ENCODE results near the gene HOXA2. TPM values are rescaled to one million over a fixed set of nuclear protein-coding genes. Genes with fewer than 3 reads are reported as not detected.

Gene HOXA2
- total and polyA plus RNA-seq, 4 donors = 0.44 to 3.4 (median 1.5) TPM

DNA sequence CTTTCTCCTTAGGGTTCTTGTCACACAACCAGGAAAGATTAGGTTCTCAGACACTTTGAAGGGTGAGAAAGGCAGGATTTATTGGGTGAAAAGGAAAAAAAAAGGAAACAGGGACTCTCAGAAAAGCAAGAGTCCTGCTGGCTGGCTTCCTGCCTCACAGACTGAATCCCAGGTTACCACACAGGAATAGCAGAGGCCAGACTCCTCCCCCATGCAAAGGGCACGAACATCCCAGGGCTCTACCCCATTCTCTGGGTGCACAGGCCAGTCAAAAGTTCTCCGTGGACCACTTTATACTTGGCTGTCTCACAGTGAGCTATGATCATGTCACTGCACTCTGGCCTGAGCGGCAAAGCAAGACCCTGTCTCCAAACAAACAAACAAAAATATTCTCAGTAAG is 49.3 kb downstream of the HOXA2 start:
- H3K4me1 ChIP-seq (ENCODE audit: control insufficient read depth in 5 of 5, insufficient read depth in 5 of 5, low read length in 5 of 5) = peaks cover 0 to 7% (median 0%) of the 10 kb centered on the region in 5 donors
- H3K36me3 ChIP-seq (ENCODE audit: control insufficient read depth in 4 of 4, insufficient read depth in 4 of 4, low read length in 4 of 4) = no peaks in the 10 kb centered on the region
- ATAC-seq (ENCODE audit: insufficient read depth, low FRiP score) (no peak), DNase-seq (no peak)
- peaks cover 0 to 4% (median 0%) of the 10 kb centered on the region in 3 donors for H3K27me3 ChIP-seq (ENCODE audit: control insufficient read depth in 3 of 3, insufficient read depth in 3 of 3, low read length in 2 of 3)
- WGBS, 2 donors = 58 to 64% methylated on average over 3 of the region's 3 CpGs
- no peak overlapping the region for H3K9ac ChIP-seq (ENCODE audit: insufficient read depth in 1 of 2, low read length in 2 of 2)
- H3K4me3 ChIP-seq = no peak overlapping the region
- H3K9me3 ChIP-seq (ENCODE audit: control insufficient read depth in 4 of 4, insufficient read depth in 3 of 4, low read length in 3 of 4) = no peaks in the 10 kb centered on the region
- TF ChIP-seq CTCF (IDR thresholded peaks at IDR 0.05; ENCODE audit: control extremely low read depth, extremely low read depth) = no peak
- H3K27ac ChIP-seq (ENCODE audit: low read depth in 1 of 2, low read length in 1 of 2) = no peak overlapping the region

DNA sequence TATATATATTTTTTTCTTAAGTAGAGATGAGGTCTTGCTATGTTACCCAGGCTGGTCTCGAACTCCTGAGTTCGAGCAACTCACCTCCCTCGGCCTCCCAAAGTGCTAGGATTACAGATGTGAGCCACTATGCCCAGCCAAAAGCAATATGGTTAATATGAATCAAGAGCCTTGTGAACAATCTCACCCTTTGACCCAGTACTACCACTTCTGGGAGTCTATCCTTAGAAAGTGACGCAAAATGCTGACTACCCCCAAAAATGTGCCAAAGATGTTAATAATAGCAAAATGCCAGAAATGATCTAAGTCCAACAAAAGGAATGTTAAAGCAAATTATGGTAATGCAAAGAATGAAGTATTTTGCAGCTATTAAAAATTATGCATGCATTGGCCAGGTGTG is 51.0 kb downstream of the HOXA2 start:
- ATAC-seq (ENCODE audit: insufficient read depth, low FRiP score) (no peak), DNase-seq (no peak)
- H3K9me3 ChIP-seq (ENCODE audit: control insufficient read depth in 4 of 4, insufficient read depth in 3 of 4, low read length in 3 of 4) = no peaks in the 10 kb centered on the region
- H3K36me3 ChIP-seq (ENCODE audit: control insufficient read depth in 4 of 4, insufficient read depth in 4 of 4, low read length in 4 of 4) = no peaks in the 10 kb centered on the region
- no peak overlapping the region for H3K27ac ChIP-seq (ENCODE audit: low read depth in 1 of 2, low read length in 1 of 2)
- H3K4me1 ChIP-seq (ENCODE audit: control insufficient read depth in 5 of 5, insufficient read depth in 5 of 5, low read length in 5 of 5) = peaks cover 0 to 7% (median 0%) of the 10 kb centered on the region in 5 donors
- H3K27me3 ChIP-seq (ENCODE audit: control insufficient read depth in 3 of 3, insufficient read depth in 3 of 3, low read length in 2 of 3) = peaks cover 0 to 4% (median 0%) of the 10 kb centered on the region in 3 donors
- no peak overlapping the region for H3K9ac ChIP-seq (ENCODE audit: insufficient read depth in 1 of 2, low read length in 2 of 2)
- 88 to 94% methylated on average over 4 of the region's 4 CpGs for WGBS, 2 donors
- no peak for TF ChIP-seq CTCF (IDR thresholded peaks at IDR 0.05; ENCODE audit: control extremely low read depth, extremely low read depth)
- no peak overlapping the region for H3K4me3 ChIP-seq

Small RNA genes within 50 kb of the gene (small RNA-seq; reads per million reads assigned to genes)
- gene AC004080.5 (ENCODE audit: low replicate concordance) (not detected), gene RF01977 (ENCODE audit: low replicate concordance) (not detected)

Other genes with a start within 250 kb of the HOXA2 start
- 10 to 100 TPM; 37.7 to 40.1 TPM for gene SKAP2, start 238.1 kb downstream of the HOXA2 start, total RNA-seq
- 10 to 100 TPM in 1 of 2 donors, 1 to 10 TPM in 1; 9.2 to 33.9 TPM for gene SKAP2, start 238.1 kb downstream of the HOXA2 start, polyA plus RNA-seq
- under 1 TPM; 0.31 to 0.37 TPM for gene HOXA1, start 6.7 kb downstream of the HOXA2 start, total RNA-seq
- gene HOXA1, start 6.7 kb downstream of the HOXA2 start, polyA plus RNA-seq = under 1 TPM; 0.06 to 0.33 TPM
- 1 to 10 TPM; 2.7 to 4.4 TPM for gene HOXA4, start 28.1 kb upstream of the HOXA2 start, total RNA-seq
- 1 to 10 TPM; 3.8 to 6.0 TPM for gene HOXA4, start 28.1 kb upstream of the HOXA2 start, polyA plus RNA-seq
- 10 to 100 TPM; 20.9 to 61.9 TPM for gene HOXA5, start 41.0 kb upstream of the HOXA2 start, total RNA-seq
- gene HOXA5, start 41.0 kb upstream of the HOXA2 start, polyA plus RNA-seq = 1 to 10 TPM; 9.2 to 9.5 TPM
- 1 to 10 TPM; 4.7 to 7.7 TPM for gene HOXA6, start 45.1 kb upstream of the HOXA2 start, total RNA-seq
- gene HOXA6, start 45.1 kb upstream of the HOXA2 start, polyA plus RNA-seq = under 1 TPM; 0.49 to 0.94 TPM
- gene HOXA3, start 49.9 kb upstream of the HOXA2 start, total RNA-seq = 10 to 100 TPM; 10.3 to 10.7 TPM
- gene HOXA3, start 49.9 kb upstream of the HOXA2 start, polyA plus RNA-seq = 1 to 10 TPM; 1.9 to 2.3 TPM
- 1 to 10 TPM; 1.1 to 2.2 TPM for gene HOXA7, start 54.0 kb upstream of the HOXA2 start, total RNA-seq
- 1 to 10 TPM; 1.0 to 1.7 TPM for gene HOXA7, start 54.0 kb upstream of the HOXA2 start, polyA plus RNA-seq
- under 1 TPM; 0.11 to 0.46 TPM for gene HOXA9, start 62.9 kb upstream of the HOXA2 start, total RNA-seq
- under 1 TPM; 0.40 to 0.85 TPM for gene HOXA9, start 62.9 kb upstream of the HOXA2 start, polyA plus RNA-seq
- under 1 TPM in 1 of 2 donors, not detected in 1; 0.21 TPM for gene HOXA10, start 71.6 kb upstream of the HOXA2 start, total RNA-seq
- gene HOXA10, start 71.6 kb upstream of the HOXA2 start, polyA plus RNA-seq = under 1 TPM; 0.26 to 0.29 TPM
- gene HOXA11, start 82.5 kb upstream of the HOXA2 start, total RNA-seq = not detected
- gene HOXA11, start 82.5 kb upstream of the HOXA2 start, polyA plus RNA-seq = not detected
- not detected for gene HOXA13, start 97.4 kb upstream of the HOXA2 start, total RNA-seq
- gene HOXA13, start 97.4 kb upstream of the HOXA2 start, polyA plus RNA-seq = not detected
- not detected for gene EVX1, start 140.1 kb upstream of the HOXA2 start, total RNA-seq
- gene EVX1, start 140.1 kb upstream of the HOXA2 start, polyA plus RNA-seq = not detected

Measured in lung (tissue), 13 donors.